ENCODE measurements around the gene FBXW11.

Gene FBXW11

GRCh38 chr5:171861381-171861780 lies 145.1 kb downstream of the FBXW11 start:
- DNase-seq = no peak

- DNase-seq = no peak
Measured at GRCh38 chr5:171858303-171858702, 148.1 kb downstream of the FBXW11 start.

- DNase-seq = no peak
Measured at GRCh38 chr5:171857489-171857876, 149.0 kb downstream of the FBXW11 start.

GRCh38 chr5:171855798-171856763 lies 150.4 kb downstream of the FBXW11 start:
- no peak for DNase-seq

- no peak for DNase-seq
Measured at GRCh38 chr5:171855265-171855664, 151.2 kb downstream of the FBXW11 start.

- DNase-seq = no peak
Measured at GRCh38 chr5:171852255-171852681, 154.2 kb downstream of the FBXW11 start.

GRCh38 chr5:171851251-171851650 lies 155.2 kb downstream of the FBXW11 start:
- DNase-seq = no peak

GRCh38 chr5:171850324-171850947 lies 156.0 kb downstream of the FBXW11 start:
- DNase-seq = no peak

- no peak for DNase-seq
Measured at GRCh38 chr5:171849585-171850323, 156.7 kb downstream of the FBXW11 start.

- DNase-seq = no peak
Measured at GRCh38 chr5:171848911-171849520, 157.4 kb downstream of the FBXW11 start.

- DNase-seq = no peak
Measured at GRCh38 chr5:171848486-171848885, 158.0 kb downstream of the FBXW11 start.

GRCh38 chr5:171848006-171848405 lies 158.4 kb downstream of the FBXW11 start:
- no peak for DNase-seq

- no peak for DNase-seq
Measured at GRCh38 chr5:171847026-171847425, 159.4 kb downstream of the FBXW11 start.

GRCh38 chr5:171846323-171846722 lies 160.1 kb downstream of the FBXW11 start:
- no peak for DNase-seq

GRCh38 chr5:171845857-171846256 lies 160.6 kb downstream of the FBXW11 start:
- no peak for DNase-seq

- DNase-seq = no peak
Measured at GRCh38 chr5:171845040-171845630, 161.3 kb downstream of the FBXW11 start.

- no peak for DNase-seq
Measured at GRCh38 chr5:171842777-171843328, 163.6 kb downstream of the FBXW11 start.

GRCh38 chr5:171841984-171842776 lies 164.3 kb downstream of the FBXW11 start:
- DNase-seq = no peak

- DNase-seq = no peak
Measured at GRCh38 chr5:171840711-171841522, 165.5 kb downstream of the FBXW11 start.

GRCh38 chr5:171840066-171840465 lies 166.4 kb downstream of the FBXW11 start:
- DNase-seq = no peak
